ENCODE results near the gene NME2.
A peak's percentile ranks its signal among the peaks of the same experiment; 100 is the strongest.
"Not testable (repeated sequence)": the region's sequence is repeated elsewhere in the genome, so short reads cannot be mapped to it uniquely, and the experiment has no call there.

NME2 gene

DNA sequence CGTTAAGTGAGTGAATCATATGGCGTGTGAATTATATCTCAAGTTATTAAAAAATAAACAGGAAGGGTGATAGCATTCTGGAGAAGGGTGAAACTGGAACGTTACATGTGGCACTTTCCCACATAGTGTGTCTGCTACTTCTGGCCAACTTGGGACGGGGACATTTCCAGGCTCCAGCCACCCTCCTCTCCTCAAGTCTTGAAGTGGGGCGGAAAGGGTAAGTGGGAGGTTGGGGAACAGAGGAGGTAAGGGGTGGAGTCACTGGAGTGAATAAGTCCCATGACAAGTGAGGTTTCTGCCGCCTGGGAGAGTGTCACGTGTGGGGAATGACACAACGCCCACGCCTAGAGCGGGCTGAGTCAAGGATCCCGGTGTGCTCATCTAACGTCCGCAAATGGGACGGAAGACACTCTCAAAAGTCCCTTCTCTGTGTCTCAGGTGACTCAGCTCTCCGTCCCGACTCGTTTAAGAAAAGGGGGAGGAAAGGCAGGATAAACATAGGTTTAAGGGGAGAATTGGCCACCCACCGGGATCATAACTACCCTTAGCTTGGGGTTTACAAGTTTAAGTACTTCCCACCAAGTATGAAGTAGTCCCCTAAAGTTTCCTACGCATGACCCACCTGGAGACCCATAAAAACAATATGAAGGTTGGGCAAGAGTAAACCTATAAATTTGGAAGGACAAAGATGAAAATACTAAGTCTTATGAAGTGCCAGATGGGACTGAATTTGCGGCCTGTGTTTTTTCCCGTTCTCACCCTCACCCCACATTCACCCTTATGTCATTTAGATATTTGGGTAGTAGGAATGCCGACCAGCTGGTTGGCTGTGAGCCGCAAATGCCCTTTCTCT is 44.4 kb upstream of the NME2 start:
- ChIA-PET POLR2A (ENCODE audit: low non-redundant PET) (interaction anchor here (0.6 kb wide), 1 partner anchor 167 kb away, joined by 3 read pairs; no protein-coding TSS in a partner anchor), CTCF (interaction anchor here (0.6 to 1.9 kb wide), 4 partner anchors 9 to 118 kb away, joined by 3 to 6 read pairs (median 4); partner anchors contain the start of gene NME1)
- DNase-seq (ENCODE audit: low spot score): peak; percentile 94
- peak overlapping the region; percentile 93 for H3K27ac ChIP-seq
- TF ChIP-seq, protein P1, sequence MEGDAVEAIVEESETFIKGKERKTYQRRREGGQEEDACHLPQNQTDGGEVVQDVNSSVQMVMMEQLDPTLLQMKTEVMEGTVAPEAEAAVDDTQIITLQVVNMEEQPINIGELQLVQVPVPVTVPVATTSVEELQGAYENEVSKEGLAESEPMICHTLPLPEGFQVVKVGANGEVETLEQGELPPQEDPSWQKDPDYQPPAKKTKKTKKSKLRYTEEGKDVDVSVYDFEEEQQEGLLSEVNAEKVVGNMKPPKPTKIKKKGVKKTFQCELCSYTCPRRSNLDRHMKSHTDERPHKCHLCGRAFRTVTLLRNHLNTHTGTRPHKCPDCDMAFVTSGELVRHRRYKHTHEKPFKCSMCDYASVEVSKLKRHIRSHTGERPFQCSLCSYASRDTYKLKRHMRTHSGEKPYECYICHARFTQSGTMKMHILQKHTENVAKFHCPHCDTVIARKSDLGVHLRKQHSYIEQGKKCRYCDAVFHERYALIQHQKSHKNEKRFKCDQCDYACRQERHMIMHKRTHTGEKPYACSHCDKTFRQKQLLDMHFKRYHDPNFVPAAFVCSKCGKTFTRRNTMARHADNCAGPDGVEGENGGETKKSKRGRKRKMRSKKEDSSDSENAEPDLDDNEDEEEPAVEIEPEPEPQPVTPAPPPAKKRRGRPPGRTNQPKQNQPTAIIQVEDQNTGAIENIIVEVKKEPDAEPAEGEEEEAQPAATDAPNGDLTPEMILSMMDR (conservative IDR thresholded peaks at IDR 0.05; ENCODE audit: low read depth): no peak

DNA sequence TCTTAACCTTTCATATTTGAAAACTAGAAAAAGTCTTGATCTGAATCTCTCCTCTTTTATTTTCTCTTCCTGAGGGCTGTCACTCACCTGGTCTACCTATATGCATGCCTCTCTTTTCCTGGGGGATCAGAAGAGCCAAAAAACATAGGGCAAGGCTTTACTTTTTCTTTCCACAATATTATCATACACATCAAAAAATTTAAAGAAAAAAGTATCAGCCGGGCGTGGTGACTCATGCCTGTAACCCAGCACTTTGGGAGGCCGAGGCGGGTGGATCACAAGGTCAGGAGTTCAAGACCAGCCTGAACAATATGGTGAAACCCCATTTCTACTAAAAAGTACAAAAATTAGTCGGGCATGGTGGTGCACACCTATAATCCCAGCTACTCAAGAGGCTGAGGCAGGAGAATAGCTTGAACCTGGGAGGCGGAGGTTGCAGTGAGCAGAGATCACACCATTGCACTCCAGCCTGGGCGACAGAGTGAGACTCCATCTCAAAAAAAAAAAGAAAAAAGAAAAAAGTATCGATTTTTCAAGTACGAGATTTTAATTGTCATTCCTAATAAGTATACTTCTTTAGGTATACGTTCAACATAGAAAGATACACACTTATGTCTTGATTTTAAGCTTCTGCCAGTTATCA is 43.6 kb upstream of the NME2 start:
- CTCF ChIA-PET: interaction anchor here (0.6 to 1.9 kb wide), 3 partner anchors 12 to 119 kb away, joined by 3 to 6 read pairs (median 5); partner anchors contain the start of gene NME1
- POLR2A ChIA-PET (ENCODE audit: low non-redundant PET); DNase-seq (ENCODE audit: low spot score): not testable (repeated sequence)
- H3K27ac ChIP-seq: peak overlapping the region; percentile 93

DNA sequence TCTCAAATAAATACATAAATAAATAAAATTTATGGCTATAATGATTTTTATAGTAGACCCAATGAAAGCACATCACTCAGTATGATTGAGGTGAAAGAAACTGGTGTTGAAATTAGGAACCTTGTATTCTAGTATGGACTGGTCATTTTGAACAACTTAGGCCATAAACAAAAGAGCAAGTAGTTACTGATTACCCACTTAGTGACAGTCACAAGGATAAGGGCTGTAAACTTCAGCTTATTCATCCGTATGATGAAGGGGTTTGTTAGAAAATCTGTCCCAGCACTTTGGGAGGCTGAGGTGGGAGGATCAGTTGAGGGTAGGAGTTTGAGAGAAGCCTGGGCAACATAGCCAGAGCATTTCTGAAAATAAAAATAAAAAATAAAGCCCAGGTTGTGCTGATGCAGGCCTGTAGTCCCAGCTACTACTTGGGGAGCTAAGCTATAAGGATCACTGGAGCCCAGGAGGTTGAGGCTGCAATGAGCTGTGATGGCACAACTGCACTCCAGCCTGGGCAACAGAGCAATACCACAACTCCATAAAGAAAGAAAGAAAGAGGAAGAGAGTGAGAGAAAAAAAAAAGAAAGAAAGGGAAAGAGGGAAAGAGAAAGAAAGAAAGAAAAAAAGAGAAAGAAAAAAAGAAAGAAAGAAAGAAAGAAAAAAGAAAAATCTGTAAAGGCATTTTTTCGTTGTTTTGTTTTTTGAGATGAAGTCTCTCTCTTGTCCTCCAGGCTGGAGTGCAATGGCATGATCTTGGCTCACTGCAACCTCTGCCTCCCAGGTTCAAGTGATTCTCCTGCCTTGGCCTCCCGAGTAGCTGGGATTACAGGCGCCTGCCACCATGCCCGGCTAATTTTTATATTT is 41.3 kb upstream of the NME2 start:
- POLR2A ChIA-PET (ENCODE audit: low non-redundant PET): no interaction called here
- DNase-seq (ENCODE audit: low spot score): no peak
- CTCF ChIA-PET: no interaction called here
- no peak overlapping the region for H3K27ac ChIP-seq
- TF ChIP-seq, protein P1 (conservative IDR thresholded peaks at IDR 0.05; ENCODE audit: low read depth): no peak

DNA sequence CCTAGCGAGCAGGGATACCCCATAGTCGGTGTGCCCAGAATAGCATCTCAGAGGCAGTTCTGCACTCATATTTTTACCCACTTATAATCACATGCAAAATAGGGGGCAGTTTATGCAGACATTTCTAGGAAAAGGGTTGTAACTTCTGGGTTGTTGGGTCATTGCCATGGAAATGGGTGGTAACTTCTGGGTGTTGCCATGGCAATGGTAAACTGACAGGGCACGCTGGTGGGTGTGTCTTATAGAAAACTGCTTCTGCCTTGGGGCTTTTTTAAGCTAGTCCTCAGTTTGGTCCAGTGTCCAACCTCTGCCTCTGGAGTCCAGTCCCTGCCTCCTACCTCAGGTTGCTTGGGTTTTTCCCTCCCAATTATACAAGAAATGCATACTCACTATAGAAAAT is 38.1 kb upstream of the NME2 start:
- POLR2A ChIA-PET (ENCODE audit: low non-redundant PET): interaction anchor here (0.6 kb wide), 1 partner anchor 35 kb away, joined by 3 read pairs; no protein-coding TSS in a partner anchor
- DNase-seq (ENCODE audit: low spot score): no peak

DNA sequence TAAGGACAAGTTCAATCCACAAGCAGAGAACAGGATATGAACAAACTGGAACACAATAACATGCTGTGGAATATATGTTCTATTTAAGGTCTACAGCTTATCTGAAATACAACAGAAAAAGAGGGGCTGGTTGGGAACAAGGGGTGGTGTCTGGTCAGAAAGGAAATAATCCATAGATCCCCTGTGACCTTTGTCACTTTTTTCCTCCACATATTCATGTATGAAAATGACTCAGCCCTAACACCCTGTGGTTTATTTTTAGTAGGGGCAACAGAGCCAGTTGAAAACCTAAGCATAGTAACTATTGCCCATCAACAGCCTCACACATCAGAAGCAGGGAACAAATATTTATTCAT is 33.3 kb upstream of the NME2 start:
- TF ChIP-seq, protein P1 (conservative IDR thresholded peaks at IDR 0.05; ENCODE audit: low read depth): no peak
- ChIA-PET CTCF (no interaction called here), POLR2A (ENCODE audit: low non-redundant PET) (no interaction called here)
- DNase-seq (ENCODE audit: low spot score): no peak
- no peak overlapping the region for H3K27ac ChIP-seq

More for the DNA sequence above, 38.1 kb upstream of the NME2 start:
- TF ChIP-seq, protein P1 (conservative IDR thresholded peaks at IDR 0.05; ENCODE audit: low read depth): no peak
- CTCF ChIA-PET: no interaction called here
- no peak overlapping the region for H3K27ac ChIP-seq

DNA sequence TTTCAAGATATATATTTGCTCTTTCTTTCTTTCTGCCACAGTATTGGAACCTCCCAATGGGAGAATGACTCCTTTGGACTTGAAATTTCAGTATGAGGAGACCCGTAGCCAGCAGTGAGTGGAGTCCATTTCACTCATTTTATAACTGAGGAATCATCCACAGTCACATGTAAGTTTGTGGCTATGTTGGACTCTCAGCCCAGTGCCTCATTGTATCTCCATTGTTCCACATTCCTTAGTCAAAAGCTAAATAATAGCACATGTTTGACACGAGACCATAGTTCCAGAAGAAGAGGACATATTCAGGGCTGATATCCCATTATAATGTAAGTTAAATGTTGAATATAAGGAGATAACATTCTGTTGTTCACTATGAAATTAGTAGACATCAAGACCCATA is 32.8 kb upstream of the NME2 start:
- no peak for DNase-seq (ENCODE audit: low spot score)
- POLR2A ChIA-PET (ENCODE audit: low non-redundant PET): no interaction called here
- CTCF ChIA-PET: no interaction called here
- H3K27ac ChIP-seq: no peak overlapping the region
- TF ChIP-seq, protein P1 (conservative IDR thresholded peaks at IDR 0.05; ENCODE audit: low read depth): no peak

All from RWPE1 (cell line).